HEK293 (cell line): ENCODE results near the gene OR4D5.

Experiments used
- CTCF ChIA-PET: fragments of 350-600 bp; formaldehyde crosslinking; extraction: SDS; loops from one replicate; lab custom pipeline; 2021; ENCODE audit warnings: antibody characterized with exemption; lab: Yijun Ruan, JAX
- POLR2A ChIA-PET: fragments of 300-600 bp; formaldehyde crosslinking; extraction: SDS; loops from one replicate; lab custom pipeline; 2020; ENCODE audit warnings: antibody characterized with exemption, inconsistent platforms; lab: Yijun Ruan, JAX
- H3K27ac ChIP-seq: fragments of 200-500 bp; sonication (Bioruptor generic); 2 replicates; pipeline ENCODE4 v1.5.1; 2014; ENCODE audit warnings: low read depth, low read length, control low read depth, inconsistent platforms; ENCODE audit errors: extremely low read depth
- H3K36me3 ChIP-seq, 2 experiments: fragments of 200-500 bp in 1 of 2; sonication (Bioruptor generic) in 1 of 2; 1 replicate in 1 of 2; 2 replicates in 1 of 2; pipeline ENCODE4 v1.5.1; 2014 to 2017; ENCODE audit warnings: inconsistent platforms in 2 of 2, low read length in 2 of 2; ENCODE audit not compliant: control insufficient read depth in 2 of 2, insufficient read depth in 1 of 2
- H3K4me1 ChIP-seq: fragments of 200-500 bp; sonication (Bioruptor generic); 2 replicates; pipeline ENCODE4 v1.5.1; 2014; ENCODE audit warnings: mild to moderate bottlenecking, low read length, inconsistent platforms; ENCODE audit not compliant: control insufficient read depth, insufficient read depth
- H3K4me3 ChIP-seq: 2 replicates; pipeline ENCODE4 v1.5.1; 2011; ENCODE audit warnings: low read depth, mild to moderate bottlenecking, control low read depth, low read length, moderate library complexity
- H3K9me3 ChIP-seq: fragments of 200-500 bp; sonication (Bioruptor generic); 2 replicates; pipeline ENCODE4 v1.5.1; 2014; ENCODE audit warnings: low read depth, low read length, inconsistent platforms; ENCODE audit not compliant: control insufficient read depth, insufficient read depth
- GLIS2 ChIP-seq: fragments of 450-650 bp; formaldehyde crosslinking; IDR thresholded peaks from 2 replicates; pipeline ENCODE4 v1.5.1; 2016; ENCODE audit warnings: missing biosample characterization, missing genetic modification characterization
- HOXA7 ChIP-seq: sonication (generic); formaldehyde crosslinking; IDR thresholded peaks from 2 replicates; pipeline ENCODE4 v1.8.1; 2022; ENCODE audit warnings: missing genetic modification reagents, borderline replicate concordance
- KLF7 ChIP-seq: fragments of 450-650 bp; formaldehyde crosslinking; IDR thresholded peaks from 2 replicates; pipeline ENCODE4 v1.5.1; 2016; ENCODE audit warnings: missing biosample characterization, missing genetic modification characterization, borderline replicate concordance
- OVOL3 ChIP-seq: fragments of 450-650 bp; formaldehyde crosslinking; IDR thresholded peaks from 2 replicates; pipeline ENCODE4 v1.5.1; 2016; ENCODE audit warnings: missing biosample characterization, missing genetic modification characterization
- SP3 ChIP-seq: fragments of 450-650 bp; formaldehyde crosslinking; IDR thresholded peaks from 2 replicates; pipeline ENCODE4 v1.5.1; 2016; ENCODE audit warnings: missing biosample characterization, missing genetic modification characterization
- TCF7L2 ChIP-seq: IDR thresholded peaks from 2 replicates; pipeline ENCODE4 v1.6.1; 2011; ENCODE audit warnings: low read depth, mild to moderate bottlenecking, inconsistent platforms, low read length, moderate library complexity, borderline replicate concordance
- TRIM28 ChIP-seq: IDR thresholded peaks from 2 replicates; pipeline ENCODE4 v1.6.1; 2011; ENCODE audit warnings: low read length, control low read depth, borderline replicate concordance
- ZBTB44 ChIP-seq: fragments of 450-650 bp; IDR thresholded peaks from 2 replicates; pipeline ENCODE4 v1.5.1; 2018; ENCODE audit warnings: missing biosample characterization, mild to moderate bottlenecking, missing genetic modification characterization
- ZBTB8A ChIP-seq: fragments of 450-650 bp; formaldehyde crosslinking; IDR thresholded peaks from 2 replicates; pipeline ENCODE4 v1.5.1; 2016; ENCODE audit warnings: missing biosample characterization, missing genetic modification characterization
- ZNF140 ChIP-seq: fragments of 450-650 bp; formaldehyde crosslinking; IDR thresholded peaks from 2 replicates; pipeline ENCODE4 v1.5.1; 2016; ENCODE audit warnings: missing biosample characterization, missing genetic modification characterization
- ZNF146 ChIP-seq: fragments of 450-650 bp; formaldehyde crosslinking; IDR thresholded peaks from 2 replicates; pipeline ENCODE4 v1.5.1; 2016; ENCODE audit warnings: missing biosample characterization, missing genetic modification characterization
- ZNF184 ChIP-seq: fragments of 450-650 bp; IDR thresholded peaks from 2 replicates; pipeline ENCODE4 v1.5.1; 2018; ENCODE audit warnings: missing biosample characterization, mild to moderate bottlenecking, missing genetic modification characterization
- ZNF2 ChIP-seq: fragments of 450-650 bp; formaldehyde crosslinking; IDR thresholded peaks from 2 replicates; pipeline ENCODE4 v1.5.1; 2016; ENCODE audit warnings: missing biosample characterization, missing genetic modification characterization
- ZNF202 ChIP-seq: fragments of 450-650 bp; formaldehyde crosslinking; IDR thresholded peaks from 2 replicates; pipeline ENCODE4 v1.5.1; 2016; ENCODE audit warnings: missing biosample characterization, missing genetic modification characterization, borderline replicate concordance
- ZNF24 ChIP-seq: fragments of 450-650 bp; formaldehyde crosslinking; IDR thresholded peaks from 2 replicates; pipeline ENCODE4 v1.5.1; 2016; ENCODE audit warnings: missing biosample characterization, missing genetic modification characterization
- ZNF26 ChIP-seq: fragments of 450-650 bp; formaldehyde crosslinking; IDR thresholded peaks from 2 replicates; pipeline ENCODE4 v1.5.1; 2016; ENCODE audit warnings: missing biosample characterization, missing genetic modification characterization
- ZNF324 ChIP-seq: fragments of 450-650 bp; formaldehyde crosslinking; IDR thresholded peaks from 2 replicates; pipeline ENCODE4 v1.5.1; 2016; ENCODE audit warnings: missing biosample characterization, missing genetic modification characterization
- ZNF416 ChIP-seq: fragments of 450-650 bp; formaldehyde crosslinking; IDR thresholded peaks from 2 replicates; pipeline ENCODE4 v1.5.1; 2016; ENCODE audit warnings: missing biosample characterization, missing genetic modification characterization
- ZNF433 ChIP-seq: fragments of 450-650 bp; formaldehyde crosslinking; IDR thresholded peaks from 2 replicates; pipeline ENCODE4 v1.5.1; 2016; ENCODE audit warnings: missing biosample characterization, missing genetic modification characterization, low read depth
- ZNF561 ChIP-seq: fragments of 450-650 bp; IDR thresholded peaks from 2 replicates; pipeline ENCODE4 v1.5.1; 2018; ENCODE audit warnings: missing biosample characterization, missing genetic modification characterization, borderline replicate concordance
- ZNF707 ChIP-seq: fragments of 450-650 bp; formaldehyde crosslinking; IDR thresholded peaks from 2 replicates; pipeline ENCODE4 v1.5.1; 2016; ENCODE audit warnings: missing biosample characterization, missing genetic modification characterization
- ZNF76 ChIP-seq: fragments of 450-650 bp; formaldehyde crosslinking; IDR thresholded peaks from 2 replicates; pipeline ENCODE4; 2016; ENCODE audit warnings: low read depth, missing biosample characterization, missing genetic modification characterization, borderline replicate concordance
- TF ChIP-seq, protein P1 (sequence below): fragments of 450-650 bp; formaldehyde crosslinking; IDR thresholded peaks from 2 replicates; pipeline ENCODE4 v1.5.1; 2016; ENCODE audit warnings: missing biosample characterization, missing genetic modification characterization
- TF ChIP-seq, protein P2 (sequence below): fragments of 450-650 bp; formaldehyde crosslinking; optimal IDR thresholded peaks from 2 replicates; pipeline ENCODE3; 2016; ENCODE audit warnings: missing biosample characterization, mild to moderate bottlenecking, missing genetic modification characterization
- TF ChIP-seq, protein P3 (sequence below): sonication (generic); formaldehyde crosslinking; IDR thresholded peaks from 2 replicates; pipeline ENCODE4 v1.8.1; 2022; ENCODE audit warnings: mild to moderate bottlenecking, moderate library complexity, missing genetic modification reagents

OR4D5 gene

DNA sequence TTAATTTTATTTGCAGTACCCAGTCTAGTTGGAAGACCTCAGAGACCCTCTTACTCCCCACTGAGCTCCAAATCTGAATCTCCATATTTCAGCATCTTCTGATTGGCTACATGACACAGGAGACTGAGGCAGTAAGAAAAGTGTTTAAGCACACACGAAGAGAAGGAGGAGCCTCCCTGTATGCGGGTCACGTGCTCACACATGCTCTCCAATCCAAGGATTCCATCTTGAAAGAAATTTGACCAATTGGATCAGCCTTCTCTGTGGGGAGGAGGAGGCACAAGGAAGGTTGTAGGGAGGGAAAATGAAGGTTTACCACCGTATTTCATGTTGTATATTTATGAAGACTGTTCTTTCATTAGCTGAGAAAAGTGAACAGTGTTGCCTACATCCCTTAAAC, 3.0 kb downstream of the OR4D5 start:
- Histone ChIP-seq H3K4me3 (no peak overlapping the region), H3K27ac (no peak overlapping the region), H3K9me3 (no peaks in the 10 kb centered on the region)
- CTCF ChIA-PET: no interaction called here
- TF ChIP-seq ZNF2 (tag by site-specific recombination): no peak
- TF ChIP-seq HOXA7: no peak
- no peak for TF ChIP-seq ZNF202
- TF ChIP-seq KLF7: no peak
- TF ChIP-seq, all 188 proteins: peak for 0
- H3K4me1 ChIP-seq: no peaks in the 10 kb centered on the region
- POLR2A ChIA-PET: no interaction called here
- no peaks in the 10 kb centered on the region for H3K36me3 ChIP-seq

- POLR2A ChIA-PET: no interaction called here
- Histone ChIP-seq H3K36me3 (no peaks in the 10 kb centered on the region), H3K4me3 (no peak within 1 kb of the TSS), H3K4me1 (no peaks in the 10 kb centered on the region), H3K9me3 (no peaks in the 10 kb centered on the region), H3K27ac (no peak within 1 kb of the TSS)
- TF ChIP-seq ZNF416 (tag by site-specific recombination) (no peak), TRIM28 (no peak), OVOL3 (tag by site-specific recombination) (no peak), ZNF707 (tag by site-specific recombination) (no peak), GLIS2 (tag by site-specific recombination) (no peak), ZNF561 (tag by site-specific recombination) (no peak), TCF7L2 (no peak), ZNF324 (no peak), ZNF433 (tag by site-specific recombination) (no peak), ZNF140 (no peak)
- TF ChIP-seq, protein P1, sequence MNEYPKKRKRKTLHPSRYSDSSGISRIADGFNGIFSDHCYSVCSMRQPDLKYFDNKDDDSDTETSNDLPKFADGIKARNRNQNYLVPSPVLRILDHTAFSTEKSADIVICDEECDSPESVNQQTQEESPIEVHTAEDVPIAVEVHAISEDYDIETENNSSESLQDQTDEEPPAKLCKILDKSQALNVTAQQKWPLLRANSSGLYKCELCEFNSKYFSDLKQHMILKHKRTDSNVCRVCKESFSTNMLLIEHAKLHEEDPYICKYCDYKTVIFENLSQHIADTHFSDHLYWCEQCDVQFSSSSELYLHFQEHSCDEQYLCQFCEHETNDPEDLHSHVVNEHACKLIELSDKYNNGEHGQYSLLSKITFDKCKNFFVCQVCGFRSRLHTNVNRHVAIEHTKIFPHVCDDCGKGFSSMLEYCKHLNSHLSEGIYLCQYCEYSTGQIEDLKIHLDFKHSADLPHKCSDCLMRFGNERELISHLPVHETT (tag by site-specific recombination): no peak
- CTCF ChIA-PET: interaction anchor here (0.6 kb wide), 1 partner anchor 465 kb away, joined by 3 read pairs; no protein-coding TSS in a partner anchor
These were observed 4.3 kb downstream of the OR4D5 start, which contains the start of gene OR6T1 for GRCh38 chr11:123943738-123944137. OR6T1 (minus strand) TSS chr11:123943838; CDS start chr11:123943838, 0 bp downstream.

DNA sequence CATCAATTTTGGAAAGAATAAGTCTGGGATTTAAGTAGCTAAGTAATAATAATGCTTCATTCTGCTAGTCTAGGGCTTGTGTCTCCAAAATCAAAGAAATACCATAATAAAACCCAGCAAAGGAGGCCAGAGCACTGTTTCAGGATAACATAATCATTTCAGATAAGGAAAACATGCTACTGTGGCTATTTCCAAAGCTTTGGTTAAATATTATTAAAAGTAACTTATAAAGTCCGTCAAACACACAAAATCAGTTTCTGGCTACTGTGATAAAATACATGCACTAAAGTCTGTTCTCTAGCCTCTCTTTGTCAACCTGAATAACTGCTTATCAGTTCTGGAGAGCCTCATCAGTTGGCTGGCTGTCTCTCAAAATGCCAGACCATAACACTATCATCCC, 5.7 kb downstream of the OR4D5 start:
- Histone ChIP-seq H3K27ac (no peak overlapping the region), H3K4me3 (no peak overlapping the region), H3K4me1 (no peaks in the 10 kb centered on the region), H3K9me3 (no peaks in the 10 kb centered on the region), H3K36me3 (no peaks in the 10 kb centered on the region)
- ChIA-PET POLR2A (no interaction called here), CTCF (no interaction called here)
- no peak for TF ChIP-seq ZNF76 (tag by site-specific recombination)
- TF ChIP-seq ZNF146 (tag by site-specific recombination): no peak
- TF ChIP-seq ZBTB44 (tag by site-specific recombination): no peak
- TF ChIP-seq ZNF26 (tag by site-specific recombination): no peak
- no peak for TF ChIP-seq SP3 (tag by site-specific recombination)
- TF ChIP-seq ZBTB8A (tag by site-specific recombination): no peak
- TF ChIP-seq, protein P2, sequence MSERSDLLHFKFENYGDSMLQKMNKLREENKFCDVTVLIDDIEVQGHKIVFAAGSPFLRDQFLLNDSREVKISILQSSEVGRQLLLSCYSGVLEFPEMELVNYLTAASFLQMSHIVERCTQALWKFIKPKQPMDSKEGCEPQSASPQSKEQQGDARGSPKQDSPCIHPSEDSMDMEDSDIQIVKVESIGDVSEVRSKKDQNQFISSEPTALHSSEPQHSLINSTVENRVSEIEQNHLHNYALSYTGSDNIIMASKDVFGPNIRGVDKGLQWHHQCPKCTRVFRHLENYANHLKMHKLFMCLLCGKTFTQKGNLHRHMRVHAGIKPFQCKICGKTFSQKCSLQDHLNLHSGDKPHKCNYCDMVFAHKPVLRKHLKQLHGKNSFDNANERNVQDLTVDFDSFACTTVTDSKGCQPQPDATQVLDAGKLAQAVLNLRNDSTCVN: no peak
- no peak for TF ChIP-seq ZNF24 (tag by site-specific recombination)
- no peak for TF ChIP-seq ZNF707 (tag by site-specific recombination)
- no peak for TF ChIP-seq ZNF184
- no peak for TF ChIP-seq OVOL3 (tag by site-specific recombination)
- TF ChIP-seq, protein P3, sequence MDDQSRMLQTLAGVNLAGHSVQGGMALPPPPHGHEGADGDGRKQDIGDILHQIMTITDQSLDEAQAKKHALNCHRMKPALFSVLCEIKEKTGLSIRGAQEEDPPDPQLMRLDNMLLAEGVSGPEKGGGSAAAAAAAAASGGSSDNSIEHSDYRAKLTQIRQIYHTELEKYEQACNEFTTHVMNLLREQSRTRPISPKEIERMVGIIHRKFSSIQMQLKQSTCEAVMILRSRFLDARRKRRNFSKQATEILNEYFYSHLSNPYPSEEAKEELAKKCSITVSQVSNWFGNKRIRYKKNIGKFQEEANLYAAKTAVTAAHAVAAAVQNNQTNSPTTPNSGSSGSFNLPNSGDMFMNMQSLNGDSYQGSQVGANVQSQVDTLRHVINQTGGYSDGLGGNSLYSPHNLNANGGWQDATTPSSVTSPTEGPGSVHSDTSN: no peak
- no peak for TF ChIP-seq ZNF324
